MM.1S (cell line): Measurements from ENCODE around the gene UGT2B17.
"Not testable (repeated sequence)": the region's sequence is repeated elsewhere in the genome, so short reads cannot be mapped to it uniquely, and the experiment has no call there.

Source experiments
- CTCF ChIP-seq: fragments of 300-600 bp; sonication (generic); IDR thresholded peaks from 2 replicates; pipeline ENCODE4 v1.5.1; 2016; ENCODE audit warnings: antibody characterized with exemption, low read length, mixed read lengths
- EZH2phosphoT487 ChIP-seq: fragments of 300-600 bp; sonication (generic); IDR thresholded peaks from 2 replicates; pipeline ENCODE4 v1.6.1; 2018; ENCODE audit warnings: antibody characterized with exemption, low read length

GRCh38 chr4:68552818-68553811 is 23.0 kb downstream of the UGT2B17 start:
- TF ChIP-seq CTCF, EZH2phosphoT487: not testable (repeated sequence)
